ENCODE data around the gene ADAM8.

- no peak for TF ChIP-seq POLR2A (IDR thresholded peaks at IDR 0.05)
- no peak for TF ChIP-seq CTCF (IDR thresholded peaks at IDR 0.05)
Observed at GRCh38 chr10:133269367-133269766, 7.3 kb downstream of the ADAM8 start.

Data from tibial nerve (tissue), 3 donors.